HL-60 (cell line): Measurements from ENCODE around the gene MYD88.

Source experiments
- GABPA ChIP-seq: IDR thresholded peaks from 2 replicates; pipeline ENCODE4 v1.6.1; 2012; ENCODE audit warnings: low read depth
- POLR2AphosphoS5 ChIP-seq: IDR thresholded peaks from 2 replicates; pipeline ENCODE4 v1.6.1; 2012; ENCODE audit warnings: low read depth
- SPI1 ChIP-seq: IDR thresholded peaks from 2 replicates; pipeline ENCODE4 v1.6.1; 2012; ENCODE audit warnings: low read depth, mild to moderate bottlenecking, borderline replicate concordance
- TF ChIP-seq, protein P1 (sequence below): IDR thresholded peaks from one replicate; pipeline ENCODE4 v1.5.1; 2011; ENCODE audit warnings: low read length, control low read depth, inconsistent platforms; ENCODE audit not compliant: insufficient read depth
- TF ChIP-seq, protein P2 (sequence below): IDR thresholded peaks from 2 replicates; pipeline ENCODE4 v1.6.1; 2012; ENCODE audit warnings: low read depth; ENCODE audit not compliant: insufficient replicate concordance

DNA sequence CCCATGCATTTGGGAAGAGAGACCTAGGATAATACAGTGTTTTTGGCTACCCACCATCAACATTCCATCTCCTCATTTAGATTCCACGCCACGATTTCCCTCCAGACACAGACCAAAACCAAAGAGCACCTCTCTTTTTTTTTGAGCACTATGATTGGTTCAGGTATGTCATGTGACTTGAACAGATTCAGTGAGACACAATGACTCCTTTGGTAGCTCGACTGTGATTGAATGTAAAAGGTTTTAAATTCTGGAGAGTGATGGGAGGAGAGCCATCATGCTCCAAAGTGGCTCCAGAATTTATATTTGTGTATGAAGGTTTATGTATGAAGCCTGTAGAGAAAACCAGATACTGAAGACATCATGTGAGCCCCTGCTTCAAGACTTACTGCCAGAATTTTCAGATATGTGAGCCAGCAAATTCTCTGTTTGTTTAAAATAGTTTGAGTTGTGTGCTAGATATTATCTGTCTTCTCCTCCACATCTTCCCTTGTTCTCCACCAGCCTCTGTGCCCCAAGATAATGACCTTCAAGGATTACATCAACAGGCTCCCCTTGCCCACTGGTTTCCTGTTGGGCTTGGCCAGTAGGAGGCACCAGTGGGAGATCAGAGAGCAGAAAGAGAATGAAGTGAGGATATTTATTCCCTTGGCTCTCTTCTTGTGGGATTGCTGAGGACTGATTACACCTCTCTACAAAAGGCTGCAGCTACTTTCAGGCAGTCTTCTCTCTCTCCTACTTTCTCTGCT, 12.5 kb downstream of the MYD88 start:
- TF ChIP-seq, protein P1, sequence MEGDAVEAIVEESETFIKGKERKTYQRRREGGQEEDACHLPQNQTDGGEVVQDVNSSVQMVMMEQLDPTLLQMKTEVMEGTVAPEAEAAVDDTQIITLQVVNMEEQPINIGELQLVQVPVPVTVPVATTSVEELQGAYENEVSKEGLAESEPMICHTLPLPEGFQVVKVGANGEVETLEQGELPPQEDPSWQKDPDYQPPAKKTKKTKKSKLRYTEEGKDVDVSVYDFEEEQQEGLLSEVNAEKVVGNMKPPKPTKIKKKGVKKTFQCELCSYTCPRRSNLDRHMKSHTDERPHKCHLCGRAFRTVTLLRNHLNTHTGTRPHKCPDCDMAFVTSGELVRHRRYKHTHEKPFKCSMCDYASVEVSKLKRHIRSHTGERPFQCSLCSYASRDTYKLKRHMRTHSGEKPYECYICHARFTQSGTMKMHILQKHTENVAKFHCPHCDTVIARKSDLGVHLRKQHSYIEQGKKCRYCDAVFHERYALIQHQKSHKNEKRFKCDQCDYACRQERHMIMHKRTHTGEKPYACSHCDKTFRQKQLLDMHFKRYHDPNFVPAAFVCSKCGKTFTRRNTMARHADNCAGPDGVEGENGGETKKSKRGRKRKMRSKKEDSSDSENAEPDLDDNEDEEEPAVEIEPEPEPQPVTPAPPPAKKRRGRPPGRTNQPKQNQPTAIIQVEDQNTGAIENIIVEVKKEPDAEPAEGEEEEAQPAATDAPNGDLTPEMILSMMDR: no peak
- TF ChIP-seq GABPA (no peak), POLR2AphosphoS5 (no peak), SPI1 (no peak)
- TF ChIP-seq, protein P2, sequence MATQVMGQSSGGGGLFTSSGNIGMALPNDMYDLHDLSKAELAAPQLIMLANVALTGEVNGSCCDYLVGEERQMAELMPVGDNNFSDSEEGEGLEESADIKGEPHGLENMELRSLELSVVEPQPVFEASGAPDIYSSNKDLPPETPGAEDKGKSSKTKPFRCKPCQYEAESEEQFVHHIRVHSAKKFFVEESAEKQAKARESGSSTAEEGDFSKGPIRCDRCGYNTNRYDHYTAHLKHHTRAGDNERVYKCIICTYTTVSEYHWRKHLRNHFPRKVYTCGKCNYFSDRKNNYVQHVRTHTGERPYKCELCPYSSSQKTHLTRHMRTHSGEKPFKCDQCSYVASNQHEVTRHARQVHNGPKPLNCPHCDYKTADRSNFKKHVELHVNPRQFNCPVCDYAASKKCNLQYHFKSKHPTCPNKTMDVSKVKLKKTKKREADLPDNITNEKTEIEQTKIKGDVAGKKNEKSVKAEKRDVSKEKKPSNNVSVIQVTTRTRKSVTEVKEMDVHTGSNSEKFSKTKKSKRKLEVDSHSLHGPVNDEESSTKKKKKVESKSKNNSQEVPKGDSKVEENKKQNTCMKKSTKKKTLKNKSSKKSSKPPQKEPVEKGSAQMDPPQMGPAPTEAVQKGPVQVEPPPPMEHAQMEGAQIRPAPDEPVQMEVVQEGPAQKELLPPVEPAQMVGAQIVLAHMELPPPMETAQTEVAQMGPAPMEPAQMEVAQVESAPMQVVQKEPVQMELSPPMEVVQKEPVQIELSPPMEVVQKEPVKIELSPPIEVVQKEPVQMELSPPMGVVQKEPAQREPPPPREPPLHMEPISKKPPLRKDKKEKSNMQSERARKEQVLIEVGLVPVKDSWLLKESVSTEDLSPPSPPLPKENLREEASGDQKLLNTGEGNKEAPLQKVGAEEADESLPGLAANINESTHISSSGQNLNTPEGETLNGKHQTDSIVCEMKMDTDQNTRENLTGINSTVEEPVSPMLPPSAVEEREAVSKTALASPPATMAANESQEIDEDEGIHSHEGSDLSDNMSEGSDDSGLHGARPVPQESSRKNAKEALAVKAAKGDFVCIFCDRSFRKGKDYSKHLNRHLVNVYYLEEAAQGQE: no peak
